Peyer's patch (tissue), 4 donors: Measurements from ENCODE around the gene IGLON5. TPM values are rescaled to one million over a fixed set of nuclear protein-coding genes. Genes with fewer than 3 reads are reported as not detected.

Experiments used
- DNase-seq, 3 donors: peaks; one replicate each; pipeline ENCODE4 v3.0.0-alpha.2; 2017 to 2019
- H3K27ac ChIP-seq, 4 donors: fragments of 200-600 bp; sonication (generic); one replicate each; pipeline ENCODE4 v1.5.1; 2016 to 2019
- H3K27me3 ChIP-seq, 2 donors: fragments of 200-600 bp; sonication (generic); one replicate each; pipeline ENCODE4 v1.5.1; 2019
- H3K36me3 ChIP-seq, 3 donors: fragments of 200-600 bp; sonication (generic); one replicate each; pipeline ENCODE4 v1.5.1; 2016 to 2019
- H3K4me1 ChIP-seq, 4 donors: fragments of 200-600 bp; sonication (generic); one replicate each; pipeline ENCODE4 v1.5.1; 2016 to 2019
- H3K4me3 ChIP-seq, 4 donors: fragments of 200-600 bp; sonication (generic); 1 replicate in 3 of 4; 2 replicates in 1 of 4; pipeline ENCODE4 v1.5.1; 2016 to 2019; ENCODE audit warnings: mild to moderate bottlenecking in 1 of 4
- H3K9me3 ChIP-seq, 4 donors: fragments of 200-600 bp; sonication (generic); one replicate each; pipeline ENCODE4 v1.5.1; 2016 to 2019; ENCODE audit warnings: mild to moderate bottlenecking in 1 of 4
- POLR2A ChIP-seq, 2 donors: fragments of 450-650 bp; IDR thresholded peaks; one replicate each; pipeline ENCODE4 v1.5.1; 2017; ENCODE audit warnings: antibody characterized with exemption in 2 of 2, mild to moderate bottlenecking in 2 of 2, moderate library complexity in 2 of 2
- total RNA-seq, 4 donors: library from RNA; depleted of rRNA; stranded (reverse); fragments of >200 nt; gene quantifications; one replicate each; pipeline ENCODE4 v1.1.0, GENCODE V29; 2016
- TF ChIP-seq, protein P1 (sequence below), 6 experiments: fragments of 450-650 bp in 4 of 6; fragments of 200-600 bp in 2 of 6; sonication (generic) in 1 of 6; IDR thresholded peaks; one replicate each; pipeline ENCODE4 v1.5.1; 2017 to 2019; ENCODE audit warnings: antibody characterized with exemption in 6 of 6, mild to moderate bottlenecking in 3 of 6, moderate library complexity in 1 of 6

The IGLON5 gene
- total RNA-seq, 4 donors from 2014 or later, result not detected

DNA sequence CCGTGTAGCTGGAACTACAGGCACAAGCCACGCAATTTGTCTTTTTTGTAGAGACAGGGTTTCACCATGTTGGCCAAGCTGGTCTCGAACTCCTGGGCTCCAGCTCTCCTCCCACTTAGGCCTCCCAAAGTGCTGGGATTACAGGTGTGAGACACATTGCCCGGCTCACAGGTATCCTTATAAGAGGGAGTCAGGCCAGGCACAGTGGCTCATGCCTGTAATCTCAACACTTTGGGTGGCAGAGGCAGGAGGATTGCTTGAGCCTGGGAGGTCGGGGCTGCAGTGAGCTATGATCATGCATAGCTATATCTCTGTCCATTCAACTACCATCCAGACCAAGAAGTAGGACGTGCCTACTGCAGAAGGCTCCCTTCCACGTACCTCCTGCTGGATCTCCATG is 10.2 kb upstream of the IGLON5 start:
- DNase-seq, result peak in 1 of 3 donors; percentile 17
- peaks cover 0 to 5% (median 2%) of the 10 kb centered on the region in 4 donors for H3K9me3 ChIP-seq
- H3K27ac ChIP-seq, result no peak overlapping the region
- H3K36me3 ChIP-seq, result no peaks in the 10 kb centered on the region
- no peaks in the 10 kb centered on the region for H3K4me1 ChIP-seq
- no peak for TF ChIP-seq POLR2A (IDR thresholded peaks at IDR 0.05)
- TF ChIP-seq, protein P1, sequence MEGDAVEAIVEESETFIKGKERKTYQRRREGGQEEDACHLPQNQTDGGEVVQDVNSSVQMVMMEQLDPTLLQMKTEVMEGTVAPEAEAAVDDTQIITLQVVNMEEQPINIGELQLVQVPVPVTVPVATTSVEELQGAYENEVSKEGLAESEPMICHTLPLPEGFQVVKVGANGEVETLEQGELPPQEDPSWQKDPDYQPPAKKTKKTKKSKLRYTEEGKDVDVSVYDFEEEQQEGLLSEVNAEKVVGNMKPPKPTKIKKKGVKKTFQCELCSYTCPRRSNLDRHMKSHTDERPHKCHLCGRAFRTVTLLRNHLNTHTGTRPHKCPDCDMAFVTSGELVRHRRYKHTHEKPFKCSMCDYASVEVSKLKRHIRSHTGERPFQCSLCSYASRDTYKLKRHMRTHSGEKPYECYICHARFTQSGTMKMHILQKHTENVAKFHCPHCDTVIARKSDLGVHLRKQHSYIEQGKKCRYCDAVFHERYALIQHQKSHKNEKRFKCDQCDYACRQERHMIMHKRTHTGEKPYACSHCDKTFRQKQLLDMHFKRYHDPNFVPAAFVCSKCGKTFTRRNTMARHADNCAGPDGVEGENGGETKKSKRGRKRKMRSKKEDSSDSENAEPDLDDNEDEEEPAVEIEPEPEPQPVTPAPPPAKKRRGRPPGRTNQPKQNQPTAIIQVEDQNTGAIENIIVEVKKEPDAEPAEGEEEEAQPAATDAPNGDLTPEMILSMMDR (IDR thresholded peaks at IDR 0.05), result no peak
- H3K4me3 ChIP-seq, result no peak overlapping the region
- no peaks in the 10 kb centered on the region for H3K27me3 ChIP-seq

DNA sequence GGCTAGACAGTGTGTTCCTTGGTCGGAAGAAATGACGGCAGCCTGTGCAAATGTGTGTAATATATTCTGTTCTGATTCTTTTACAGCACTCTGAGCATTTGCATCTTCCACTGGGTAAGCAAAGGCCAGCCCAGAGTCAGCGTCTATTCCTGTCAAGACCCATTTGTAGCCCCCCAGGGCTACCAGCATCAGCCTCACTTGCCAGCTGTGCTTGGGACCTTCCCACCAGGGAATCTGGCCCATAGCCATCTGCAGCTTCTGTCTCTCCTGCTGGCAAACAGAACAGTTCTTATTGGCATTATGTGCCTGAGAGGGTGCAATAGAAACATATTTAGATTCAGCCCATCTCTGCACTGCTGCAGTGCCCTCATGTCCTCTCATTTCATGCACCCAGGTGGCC is 6.0 kb upstream of the IGLON5 start:
- DNase-seq, result no peak
- no peak overlapping the region for H3K4me3 ChIP-seq
- no peak overlapping the region for H3K27ac ChIP-seq
- H3K36me3 ChIP-seq, result no peaks in the 10 kb centered on the region
- no peaks in the 10 kb centered on the region for H3K27me3 ChIP-seq
- TF ChIP-seq, protein P1 (IDR thresholded peaks at IDR 0.05), result no peak
- no peak for TF ChIP-seq POLR2A (IDR thresholded peaks at IDR 0.05)
- no peaks in the 10 kb centered on the region for H3K4me1 ChIP-seq
- H3K9me3 ChIP-seq, result peaks cover 0 to 11% (median 4%) of the 10 kb centered on the region in 4 donors

DNA sequence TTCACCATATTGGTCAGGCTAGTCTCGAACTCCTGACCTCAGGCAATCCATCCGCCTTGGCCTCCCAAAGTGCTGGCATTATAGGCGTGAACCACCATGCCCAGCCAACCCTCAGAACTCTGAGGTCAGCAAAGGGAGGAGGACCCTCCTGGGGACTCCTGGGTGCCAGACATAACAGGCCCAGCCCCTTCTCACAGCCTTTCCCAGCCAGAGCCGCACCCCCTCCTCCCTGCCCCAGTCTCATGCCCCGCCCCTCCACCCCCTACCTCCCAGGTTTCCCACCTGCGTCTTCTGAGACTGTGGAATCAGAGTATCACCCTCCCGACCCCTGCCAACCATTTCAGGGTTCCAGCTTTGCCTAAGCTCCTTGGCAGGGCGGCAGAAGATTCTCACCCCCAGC is 5.2 kb downstream of the IGLON5 start:
- no peaks in the 10 kb centered on the region for H3K4me1 ChIP-seq
- DNase-seq, result no peak
- no peak overlapping the region for H3K27ac ChIP-seq
- no peaks in the 10 kb centered on the region for H3K9me3 ChIP-seq
- no peaks in the 10 kb centered on the region for H3K27me3 ChIP-seq
- no peak overlapping the region for H3K4me3 ChIP-seq
- TF ChIP-seq POLR2A (IDR thresholded peaks at IDR 0.05), result no peak
- TF ChIP-seq, protein P1 (IDR thresholded peaks at IDR 0.05), result no peak
- no peaks in the 10 kb centered on the region for H3K36me3 ChIP-seq

DNA sequence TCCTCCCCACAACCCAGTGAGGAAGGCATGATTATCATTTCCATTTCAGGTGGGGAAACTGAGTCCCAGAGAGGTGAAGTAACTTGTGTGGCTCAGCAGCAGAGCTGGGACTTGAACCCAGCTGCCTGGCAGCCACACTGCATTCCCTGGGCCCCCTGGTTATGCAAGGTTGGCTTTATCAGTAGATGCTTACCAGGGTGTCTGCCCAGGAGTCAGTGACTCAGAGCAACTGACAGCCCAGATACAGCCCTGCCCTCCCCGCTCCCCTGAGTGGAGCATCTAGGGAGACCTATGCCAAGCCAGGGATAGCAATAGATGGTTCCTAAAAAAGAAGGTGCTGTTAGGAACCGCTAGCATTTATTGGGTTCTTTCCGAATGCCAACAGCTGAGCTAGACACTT is 5.9 kb downstream of the IGLON5 start:
- DNase-seq, result peak in 1 of 3 donors; percentile 24
- H3K9me3 ChIP-seq, result no peaks in the 10 kb centered on the region
- H3K27me3 ChIP-seq, result no peaks in the 10 kb centered on the region
- H3K4me3 ChIP-seq, result no peak overlapping the region
- H3K36me3 ChIP-seq, result no peaks in the 10 kb centered on the region
- no peaks in the 10 kb centered on the region for H3K4me1 ChIP-seq
- TF ChIP-seq POLR2A (IDR thresholded peaks at IDR 0.05), result no peak
- TF ChIP-seq, protein P1 (IDR thresholded peaks at IDR 0.05), result no peak
- no peak overlapping the region for H3K27ac ChIP-seq

DNA sequence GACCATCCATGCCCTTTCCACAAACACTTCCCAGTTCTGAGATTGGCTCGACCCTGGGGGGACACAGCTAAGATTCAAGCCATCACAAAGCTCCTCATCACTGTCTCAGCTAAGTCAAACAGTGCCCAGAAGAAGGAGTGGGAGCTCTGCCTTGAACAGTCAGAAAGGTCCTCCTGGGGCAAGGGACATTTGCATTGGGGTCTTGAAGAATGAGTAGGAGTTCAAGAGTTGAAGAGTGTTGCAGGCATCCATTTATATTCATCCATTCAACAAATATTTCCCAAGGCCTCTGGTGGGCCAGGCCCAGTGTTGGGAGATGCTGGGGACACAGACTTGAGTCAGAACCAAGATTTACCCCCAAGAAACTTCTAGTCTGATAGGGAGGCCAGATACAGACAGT is 6.5 kb downstream of the IGLON5 start:
- Histone ChIP-seq H3K4me1 (no peaks in the 10 kb centered on the region), H3K27ac (no peak overlapping the region), H3K36me3 (no peaks in the 10 kb centered on the region), H3K9me3 (no peaks in the 10 kb centered on the region), H3K27me3 (no peaks in the 10 kb centered on the region), H3K4me3 (no peak overlapping the region)
- peak in 1 of 3 donors; percentile 8 for DNase-seq
- TF ChIP-seq POLR2A (IDR thresholded peaks at IDR 0.05), result no peak
- TF ChIP-seq, protein P1 (IDR thresholded peaks at IDR 0.05), result no peak
